GM18868 (cell line): ENCODE measurements around the gene DDX55.
A peak's percentile ranks its signal among the peaks of the same experiment; 100 is the strongest.
"Not testable (repeated sequence)": the region's sequence is repeated elsewhere in the genome, so short reads cannot be mapped to it uniquely, and the experiment has no call there.

ENCODE experiments used
- ATAC-seq: cut with Tn5 transposase; IDR thresholded peaks from one replicate; pipeline ENCODE4 v1.9.1; 2021; ENCODE audit warnings: mild to moderate bottlenecking, moderate library complexity; ENCODE audit not compliant: unreplicated experiment

DDX55 gene, protein sequence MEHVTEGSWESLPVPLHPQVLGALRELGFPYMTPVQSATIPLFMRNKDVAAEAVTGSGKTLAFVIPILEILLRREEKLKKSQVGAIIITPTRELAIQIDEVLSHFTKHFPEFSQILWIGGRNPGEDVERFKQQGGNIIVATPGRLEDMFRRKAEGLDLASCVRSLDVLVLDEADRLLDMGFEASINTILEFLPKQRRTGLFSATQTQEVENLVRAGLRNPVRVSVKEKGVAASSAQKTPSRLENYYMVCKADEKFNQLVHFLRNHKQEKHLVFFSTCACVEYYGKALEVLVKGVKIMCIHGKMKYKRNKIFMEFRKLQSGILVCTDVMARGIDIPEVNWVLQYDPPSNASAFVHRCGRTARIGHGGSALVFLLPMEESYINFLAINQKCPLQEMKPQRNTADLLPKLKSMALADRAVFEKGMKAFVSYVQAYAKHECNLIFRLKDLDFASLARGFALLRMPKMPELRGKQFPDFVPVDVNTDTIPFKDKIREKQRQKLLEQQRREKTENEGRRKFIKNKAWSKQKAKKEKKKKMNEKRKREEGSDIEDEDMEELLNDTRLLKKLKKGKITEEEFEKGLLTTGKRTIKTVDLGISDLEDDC

DNA sequence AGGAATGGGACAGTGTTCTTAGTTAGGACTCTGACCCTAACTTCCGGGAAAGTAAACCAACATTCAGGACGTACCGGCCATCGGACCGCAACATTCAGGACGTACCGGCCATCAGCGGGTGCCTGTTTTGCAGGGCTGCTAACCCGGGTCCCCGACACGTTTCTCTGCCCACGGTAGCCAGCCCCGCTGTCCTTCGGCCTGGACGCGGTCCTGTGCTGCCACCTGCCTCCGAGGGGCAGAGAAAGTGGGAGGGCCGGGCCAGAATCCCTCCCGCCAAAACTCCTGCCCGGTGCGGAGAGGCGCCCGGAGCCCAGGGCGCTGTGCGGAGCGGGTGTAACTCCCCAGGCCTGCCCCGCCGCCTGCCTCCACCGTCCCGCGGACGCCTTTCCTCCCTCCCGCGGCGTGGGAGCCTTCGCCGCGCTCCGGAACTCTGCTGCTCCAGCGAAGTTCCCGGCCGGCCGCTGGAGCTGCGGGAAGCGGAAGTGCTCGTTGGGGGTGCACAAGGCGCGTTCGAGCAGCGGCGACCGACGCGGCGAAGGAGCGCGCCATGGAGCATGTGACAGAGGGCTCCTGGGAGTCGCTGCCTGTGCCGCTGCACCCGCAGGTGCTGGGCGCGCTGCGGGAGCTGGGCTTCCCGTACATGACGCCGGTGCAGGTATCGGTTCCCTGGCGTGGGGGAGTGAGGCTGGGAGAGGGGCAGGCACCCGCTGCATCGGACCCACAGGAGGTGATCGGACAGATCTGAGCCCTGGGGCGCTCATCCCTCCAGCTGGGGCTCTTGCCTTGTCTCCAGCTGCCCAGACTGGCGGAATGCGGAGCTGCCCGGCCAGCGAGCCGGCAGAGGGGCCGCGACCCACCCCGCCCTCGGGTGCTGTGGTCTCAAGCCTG is at the start of gene DDX55:
TSS of gene DDX55 (plus strand) at position 498 of the 888 bp plus-strand sequence. CDS start at position 548, 50 bp downstream.
- peak; percentile 91 for ATAC-seq

DNA sequence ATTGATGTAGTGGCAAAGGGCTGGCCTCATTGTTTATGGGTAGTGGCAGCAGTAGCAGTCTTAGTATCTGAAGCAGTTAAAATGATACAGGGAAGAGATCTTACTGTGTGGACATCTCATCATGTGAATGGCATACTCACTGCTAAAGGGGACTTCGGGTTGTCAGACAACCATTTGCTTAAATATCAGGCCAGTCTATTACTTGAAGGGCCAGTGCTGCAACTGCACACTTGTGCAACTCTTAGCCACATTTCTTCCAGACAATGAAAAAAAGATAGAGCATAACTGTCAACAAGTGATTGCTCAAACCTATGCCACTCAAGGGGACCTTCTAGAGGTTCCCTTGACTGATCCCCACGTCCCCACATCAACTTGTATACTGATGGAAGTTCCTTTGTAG is 47.8 kb upstream of the DDX55 start:
- ATAC-seq, result not testable (repeated sequence)

DNA sequence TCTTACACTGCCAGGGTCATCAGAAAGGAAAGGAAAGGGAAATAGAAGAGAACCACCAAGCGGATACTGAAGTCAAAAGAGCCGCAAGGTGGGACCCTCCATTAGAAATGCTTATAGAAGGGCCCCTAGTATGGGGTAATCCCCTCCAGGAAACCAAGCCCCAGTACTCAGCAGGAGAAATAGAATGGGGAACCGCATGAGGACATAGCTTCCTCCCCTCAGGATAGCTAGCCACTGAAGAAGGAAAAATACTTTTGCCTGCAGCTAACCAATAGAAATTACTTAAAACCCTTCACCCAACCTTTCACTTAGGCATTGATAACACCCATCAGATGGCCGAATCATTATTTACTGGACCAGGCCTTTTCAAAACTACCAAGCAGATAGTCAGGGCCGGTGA is 47.1 kb upstream of the DDX55 start:
- ATAC-seq, result not testable (repeated sequence)

DNA sequence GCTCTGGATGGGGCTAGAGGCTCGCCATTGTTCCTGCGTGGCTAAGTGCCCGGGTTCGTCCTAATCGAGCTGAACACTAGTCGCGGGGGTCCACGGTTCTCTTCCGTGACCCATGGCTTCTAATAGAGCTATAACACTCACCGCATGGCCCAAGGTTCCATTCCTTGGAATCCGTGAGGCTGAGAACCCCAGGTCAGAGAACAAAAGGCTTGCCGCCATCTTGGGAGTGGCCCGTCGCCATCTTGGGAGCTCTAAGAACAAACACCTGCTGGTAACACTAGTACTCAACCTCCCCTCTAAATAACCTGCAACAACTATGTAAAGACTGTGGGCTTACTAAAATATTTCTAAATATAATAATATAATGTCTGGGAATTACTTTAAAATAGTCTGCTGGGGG is 43.4 kb upstream of the DDX55 start:
- not testable (repeated sequence) for ATAC-seq

DNA sequence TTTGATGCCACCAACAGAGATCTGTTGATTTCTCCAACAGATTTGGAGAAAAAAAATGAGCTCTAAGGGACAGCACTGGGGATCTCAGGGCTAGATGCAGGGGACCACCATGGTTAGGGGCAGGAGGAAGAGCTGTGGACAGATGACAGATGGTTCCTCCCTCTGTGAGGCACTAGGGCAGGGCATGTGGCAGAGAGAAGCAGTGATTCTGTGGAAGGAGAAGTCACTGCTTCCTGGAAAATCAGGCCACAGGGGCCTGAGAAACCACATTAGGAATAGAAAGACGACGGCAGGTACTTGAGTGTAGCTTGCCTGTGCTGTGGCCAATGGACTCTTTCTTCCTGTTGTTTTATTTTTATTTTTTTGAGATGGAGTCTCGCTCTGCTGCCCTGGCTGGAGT is 42.4 kb upstream of the DDX55 start:
- ATAC-seq, result no peak

DNA sequence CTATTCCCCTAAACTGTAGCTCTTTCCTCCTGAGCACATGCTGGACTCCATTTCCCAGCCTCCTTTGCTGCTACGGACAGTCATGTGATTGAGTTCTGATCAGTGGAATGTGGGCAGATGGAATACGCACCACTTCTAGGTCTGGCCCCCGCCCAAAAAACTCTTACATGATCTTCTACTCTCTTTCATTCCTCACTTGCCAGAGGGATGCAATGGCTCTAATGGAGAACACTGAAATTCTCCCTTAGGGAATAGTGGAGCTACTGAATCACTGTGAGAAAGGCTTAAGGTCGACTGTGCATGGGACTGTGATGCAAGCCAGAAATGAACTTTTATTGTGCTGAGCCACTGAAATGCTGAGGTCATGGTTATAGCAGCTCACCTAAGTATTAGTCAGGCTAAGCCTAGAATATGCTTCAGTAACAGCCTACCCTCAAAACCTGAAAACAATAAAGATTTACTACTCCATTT is 30.5 kb upstream of the DDX55 start:
- ATAC-seq, result no peak

DNA sequence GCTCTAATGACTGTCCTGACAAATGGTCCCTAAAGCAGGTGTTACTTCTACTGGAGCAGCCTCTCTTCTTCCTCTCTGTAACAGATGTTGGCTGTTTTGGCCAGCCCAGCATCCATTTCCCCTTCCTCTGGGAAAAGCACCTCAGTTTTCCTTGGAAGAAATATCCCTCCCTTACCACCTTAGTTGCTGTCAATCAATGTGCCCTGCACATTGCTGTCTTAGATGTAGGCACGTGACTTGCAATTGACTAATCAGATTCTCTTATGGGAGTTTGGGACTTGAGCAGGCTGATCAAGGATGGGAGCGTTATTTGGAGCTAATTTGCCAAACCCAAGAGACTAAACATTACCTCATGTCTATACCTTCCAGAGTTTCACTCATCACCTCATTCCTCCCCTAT is 29.5 kb upstream of the DDX55 start:
- ATAC-seq, result no peak

DNA sequence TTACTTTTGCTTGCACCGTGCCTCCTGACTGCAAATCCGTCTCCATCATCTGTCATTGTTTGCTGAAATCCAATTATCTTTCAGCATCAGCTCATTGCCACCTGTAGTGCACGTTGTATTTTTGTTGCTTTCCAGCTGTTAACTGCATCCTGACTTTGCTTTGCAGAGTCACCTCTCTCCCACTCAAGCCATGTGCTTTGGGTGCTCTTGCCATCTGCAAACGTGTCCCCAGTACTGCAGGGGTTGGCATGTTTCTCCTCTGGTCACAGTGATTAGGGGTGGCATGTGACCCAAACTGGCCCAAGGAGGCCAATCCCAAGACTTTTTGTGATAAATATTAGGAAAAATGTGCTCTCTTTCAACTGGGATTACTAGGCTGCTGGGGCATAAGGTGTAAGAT is 28.0 kb upstream of the DDX55 start:
- ATAC-seq, result no peak

DNA sequence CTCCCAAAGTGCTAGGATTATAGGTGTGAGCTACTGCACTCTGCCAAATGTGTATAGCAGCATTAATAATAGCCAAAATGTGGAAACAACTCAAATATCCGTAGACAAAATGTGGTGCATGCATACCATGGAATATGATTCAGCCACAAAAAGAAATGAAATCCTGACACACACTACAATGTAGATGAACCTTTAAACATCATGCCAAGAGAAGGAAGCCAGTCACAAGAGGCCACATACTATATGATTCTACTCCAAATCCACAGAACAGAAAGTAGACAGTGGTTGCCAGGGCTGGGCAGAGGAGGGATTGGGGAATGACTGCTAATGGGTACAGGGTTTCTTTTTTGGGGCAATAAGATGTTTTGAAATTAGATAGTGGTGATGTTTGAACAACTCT is 25.3 kb upstream of the DDX55 start:
- no peak for ATAC-seq

DNA sequence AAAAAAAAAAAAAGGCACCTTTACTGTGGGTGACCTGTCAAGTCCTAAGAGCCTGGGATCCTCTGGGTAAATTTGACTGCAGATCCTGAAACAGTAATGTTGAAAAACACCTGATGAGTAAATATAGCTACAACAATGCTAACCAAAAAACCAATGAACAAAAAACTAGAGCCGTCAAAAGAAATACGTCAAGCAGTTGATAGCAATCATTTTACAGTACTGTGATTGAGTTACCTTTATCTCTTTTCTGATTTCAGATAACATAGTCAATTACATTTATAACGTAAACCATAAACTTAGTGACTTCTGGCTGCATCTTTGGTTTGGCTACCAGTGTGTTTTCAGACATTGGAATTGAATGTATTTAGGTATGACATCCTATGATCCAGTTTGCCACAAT is 23.7 kb upstream of the DDX55 start:
- ATAC-seq, result no peak

DNA sequence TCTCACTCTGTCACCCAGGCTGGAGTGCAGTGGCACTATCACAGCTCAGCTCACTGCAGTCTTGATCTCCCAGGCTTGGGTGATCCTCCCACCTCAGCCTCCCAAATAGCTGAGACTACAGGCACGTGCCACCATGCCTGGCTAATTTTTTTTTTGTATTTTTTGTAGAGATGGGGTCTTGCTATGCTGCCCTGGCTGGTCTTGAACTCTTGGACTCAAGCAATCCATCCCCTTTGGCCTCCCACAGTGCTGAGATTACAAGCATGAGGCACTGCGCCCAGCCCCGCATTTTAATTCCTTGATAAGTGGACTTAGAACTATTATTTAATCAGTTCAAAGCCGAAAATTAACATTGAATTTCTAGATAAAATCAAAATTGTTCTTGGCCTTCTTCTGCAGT is 23.1 kb upstream of the DDX55 start:
- ATAC-seq, result not testable (repeated sequence)

DNA sequence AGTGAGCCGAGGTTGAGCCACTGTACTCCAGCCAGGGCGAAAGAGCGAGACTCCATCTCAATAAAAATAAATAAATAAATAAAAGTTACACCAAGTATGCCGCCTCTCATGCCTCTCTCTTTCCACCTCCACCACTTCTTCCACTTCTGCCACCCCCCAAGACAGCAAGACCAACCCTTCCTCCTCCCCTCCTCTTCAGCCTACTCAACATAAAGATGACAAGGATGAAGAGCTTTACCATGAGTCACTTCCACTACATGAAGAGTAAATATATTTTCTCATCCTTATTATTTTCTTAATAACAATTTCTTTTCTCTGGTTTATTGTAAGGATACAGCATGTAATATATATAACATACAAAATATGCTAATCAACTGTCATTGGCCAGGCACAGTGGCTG is 21.1 kb upstream of the DDX55 start:
- ATAC-seq, result no peak

DNA sequence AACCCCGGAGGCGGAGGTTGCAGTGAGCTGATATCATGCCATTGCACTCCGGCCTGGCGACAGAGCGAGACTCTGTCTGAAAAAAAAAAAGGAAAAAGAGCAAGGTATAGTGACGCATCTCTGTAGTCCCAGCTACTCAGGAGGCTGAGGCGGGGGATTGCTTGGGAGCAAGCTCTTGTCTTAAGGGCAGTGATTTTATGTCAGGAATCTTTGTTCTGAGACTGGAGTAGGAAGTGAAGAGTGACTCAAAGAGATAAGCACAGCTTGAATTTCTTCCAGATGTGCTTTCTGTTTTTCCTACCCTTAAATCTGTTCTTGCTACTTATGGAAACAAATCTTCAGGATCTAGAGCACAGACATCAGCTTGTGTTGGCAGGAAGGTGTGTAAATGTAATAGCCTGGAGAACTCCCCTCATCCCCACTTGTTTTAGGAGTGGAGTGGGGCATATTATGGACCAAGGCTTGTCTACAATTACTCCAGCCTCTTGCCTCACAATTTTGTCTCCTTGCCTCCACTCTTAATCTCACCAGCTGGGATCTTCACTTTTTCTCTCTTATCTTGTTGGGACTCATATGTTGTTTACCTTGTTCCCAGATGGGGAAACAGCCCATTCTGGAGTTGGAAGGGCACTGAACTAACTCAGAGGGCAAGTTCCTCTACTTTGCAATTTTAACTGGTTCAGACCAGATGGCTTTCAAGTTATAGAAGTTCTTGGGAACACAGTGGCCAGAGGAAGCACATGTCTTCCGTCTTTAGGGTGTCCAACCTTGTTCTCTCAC is 10.0 kb upstream of the DDX55 start:
- ATAC-seq, result no peak

DNA sequence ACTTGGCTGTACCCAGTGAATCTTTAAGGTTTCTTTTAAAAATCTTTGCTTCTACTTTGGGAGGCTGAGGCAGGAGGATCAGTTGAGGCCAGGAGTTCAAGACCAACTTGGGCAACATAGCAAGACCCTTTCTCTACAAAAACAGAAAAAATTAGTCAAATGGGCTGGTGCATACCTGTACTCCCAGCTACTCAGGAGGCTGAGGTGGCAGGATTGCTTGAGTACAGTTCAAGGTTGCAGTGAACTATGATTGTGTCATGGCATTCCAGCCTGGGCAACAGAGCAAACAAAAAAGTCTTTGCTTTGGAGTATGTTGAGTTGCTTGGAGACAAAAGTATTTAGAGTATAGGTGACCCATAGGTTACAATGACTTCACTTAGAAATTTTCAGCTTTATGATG is 6.2 kb upstream of the DDX55 start:
- no peak for ATAC-seq

DNA sequence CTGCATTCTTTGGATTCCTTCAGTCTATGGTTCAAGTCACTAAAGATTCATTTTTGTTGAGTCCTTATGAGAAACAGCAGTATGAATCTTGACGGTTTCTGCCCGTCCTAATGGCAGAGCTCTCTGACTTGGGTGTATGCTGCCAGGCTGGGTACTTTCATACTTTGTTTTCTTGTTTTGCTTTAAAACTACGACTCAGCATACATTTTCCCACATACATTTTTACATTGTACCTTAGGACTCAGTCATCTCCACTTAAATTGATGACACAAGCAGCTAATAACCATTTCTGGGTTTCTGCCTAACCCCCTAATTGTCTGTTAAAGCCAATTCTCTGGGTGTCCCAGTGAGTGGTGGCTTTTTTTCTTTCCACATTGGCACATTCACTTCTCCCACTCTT is 4.8 kb upstream of the DDX55 start:
- no peak for ATAC-seq

DNA sequence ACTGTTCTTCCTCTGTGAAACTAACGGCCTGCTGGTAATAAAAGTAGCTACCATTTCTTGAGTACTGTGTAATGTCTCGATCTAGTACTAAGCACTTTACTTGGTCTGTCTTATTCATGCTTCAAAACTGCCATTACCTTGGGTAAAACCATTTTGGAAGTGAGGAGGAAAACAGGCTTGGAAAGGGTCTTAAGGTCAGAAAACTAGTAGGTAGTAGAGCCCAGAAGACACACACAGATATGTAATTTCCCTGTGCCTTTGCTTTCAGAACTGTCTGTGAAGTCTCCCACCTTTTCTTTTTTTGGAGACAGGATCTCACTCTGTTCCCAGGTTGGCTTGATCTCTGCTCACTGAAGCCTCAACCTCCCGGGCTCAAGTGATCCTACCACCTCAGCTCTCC is 3.4 kb upstream of the DDX55 start:
- ATAC-seq, result no peak

DNA sequence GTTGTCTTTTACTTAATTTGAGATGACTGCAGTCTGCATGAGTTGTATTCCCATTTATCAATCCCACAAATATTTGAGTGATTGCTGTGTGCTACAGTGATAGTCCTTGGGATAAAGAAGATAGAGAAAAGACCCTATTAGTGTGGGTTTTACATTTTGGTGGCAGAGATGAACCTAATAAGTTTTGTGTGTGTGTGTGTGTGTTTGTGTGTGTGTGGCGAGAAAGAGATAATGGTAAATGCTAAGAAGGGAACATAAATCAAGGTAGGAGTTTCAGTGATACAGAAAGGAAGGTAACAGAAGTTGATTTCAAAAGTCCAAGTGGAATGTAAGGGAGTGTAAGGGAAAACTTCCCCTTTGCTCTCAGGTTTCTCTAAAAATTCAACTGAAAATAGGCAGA is 2.6 kb upstream of the DDX55 start:
- ATAC-seq, result no peak

DNA sequence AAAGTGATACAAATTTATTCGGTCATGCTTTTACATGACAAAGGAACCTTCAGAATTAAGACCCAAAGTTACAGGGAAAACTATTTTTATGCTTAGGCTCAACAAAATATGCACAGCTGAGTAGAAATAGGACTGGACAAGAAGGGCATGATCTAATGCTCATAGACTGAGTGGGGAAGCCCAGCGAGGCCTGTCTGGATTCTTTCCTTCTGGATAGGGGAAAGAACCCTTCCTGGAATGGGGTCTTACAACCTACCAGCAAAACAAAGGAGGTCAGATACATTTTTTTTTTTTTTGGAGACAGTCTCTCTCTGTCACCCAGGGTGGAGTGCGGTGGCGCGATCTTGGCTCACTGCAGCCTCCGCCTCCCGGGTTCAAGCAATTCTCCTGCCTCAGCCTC is 2.2 kb upstream of the DDX55 start:
- ATAC-seq, result no peak

DNA sequence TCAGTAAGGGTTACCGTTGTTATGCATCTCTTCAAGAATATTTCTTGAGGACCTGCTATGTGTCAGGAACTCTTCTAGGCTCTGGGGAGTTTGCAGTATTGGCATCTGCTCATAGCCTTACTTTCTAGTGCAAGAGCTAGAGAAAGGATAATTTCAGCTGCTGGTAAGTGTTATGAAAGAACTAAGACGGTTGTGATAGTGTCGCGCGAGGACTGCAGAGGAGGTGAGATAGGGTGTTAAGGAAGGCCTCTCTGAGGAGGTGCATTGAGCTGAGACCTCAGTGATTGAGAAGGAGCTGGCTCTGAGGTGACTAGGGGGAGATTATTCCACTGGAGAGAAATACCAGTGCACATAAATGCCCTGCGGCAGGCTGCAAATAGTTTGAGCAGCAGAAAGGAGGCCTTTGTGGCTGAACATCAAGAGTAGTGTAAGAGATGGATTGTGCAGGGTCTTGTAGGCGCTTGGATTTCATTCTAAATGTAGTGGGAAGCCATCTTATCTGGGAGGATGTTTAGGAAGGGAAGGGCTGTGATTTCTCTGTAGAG is 824 bp downstream of the DDX55 start:
- ATAC-seq, result no peak

DNA sequence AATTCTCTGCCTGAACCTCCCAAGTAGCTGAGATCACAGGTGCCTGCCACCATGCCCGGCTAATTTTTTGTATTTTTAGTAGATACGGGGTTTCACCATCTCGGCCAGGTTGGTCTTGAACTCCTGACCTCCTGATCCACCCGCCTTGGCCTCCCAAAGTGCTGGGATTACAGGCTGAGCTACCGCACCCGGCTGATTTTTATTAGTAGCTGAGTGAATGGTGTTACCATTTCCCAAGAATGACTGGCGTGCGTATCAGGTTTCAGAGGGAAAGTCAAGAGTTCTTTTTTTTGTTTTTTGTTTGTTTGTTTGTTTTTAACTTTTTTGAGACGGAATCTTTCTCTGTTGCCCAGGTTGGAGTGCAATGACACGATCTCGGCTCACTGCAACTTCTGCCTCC is 1.6 kb downstream of the DDX55 start:
- not testable (repeated sequence) for ATAC-seq
